ENCODE measurements around the gene STK33.

Gene STK33

GRCh38 chr11:8544807-8545206 lies 49.2 kb downstream of the STK33 start:
- Histone ChIP-seq H3K36me3 (no peaks in the 10 kb centered on the region), H3K4me3 (no peak overlapping the region), H3K27ac (no peak overlapping the region), H3K9me3 (no peaks in the 10 kb centered on the region), H3K27me3 (no peaks in the 10 kb centered on the region), H3K4me1 (no peaks in the 10 kb centered on the region)
- intact Hi-C loops (cut with DNase I; ENCODE audit: low total_unique reads): no loop called here
- DNase-seq: no peak
- no peak for TF ChIP-seq CTCF (IDR thresholded peaks at IDR 0.05)

- no peaks in the 10 kb centered on the region for H3K9me3 ChIP-seq
- no peaks in the 10 kb centered on the region for H3K27me3 ChIP-seq
- no peak for DNase-seq
- H3K27ac ChIP-seq: no peak overlapping the region
- intact Hi-C loops (cut with DNase I; ENCODE audit: low total_unique reads): no loop called here
- no peak for TF ChIP-seq CTCF (IDR thresholded peaks at IDR 0.05)
- H3K4me3 ChIP-seq: no peak overlapping the region
- no peaks in the 10 kb centered on the region for H3K4me1 ChIP-seq
- H3K36me3 ChIP-seq: no peaks in the 10 kb centered on the region
Measured at GRCh38 chr11:8543278-8543677, 50.8 kb downstream of the STK33 start.

- Histone ChIP-seq H3K27ac (no peak overlapping the region), H3K36me3 (no peaks in the 10 kb centered on the region), H3K4me3 (no peak overlapping the region), H3K27me3 (no peaks in the 10 kb centered on the region), H3K4me1 (no peaks in the 10 kb centered on the region), H3K9me3 (no peaks in the 10 kb centered on the region)
- intact Hi-C loops (cut with DNase I; ENCODE audit: low total_unique reads): no loop called here
- TF ChIP-seq CTCF (IDR thresholded peaks at IDR 0.05): no peak
- no peak for DNase-seq
Measured at GRCh38 chr11:8541448-8541847, 52.6 kb downstream of the STK33 start.

GRCh38 chr11:8533332-8533731 lies 60.7 kb downstream of the STK33 start:
- no peak for TF ChIP-seq CTCF (IDR thresholded peaks at IDR 0.05)
- Histone ChIP-seq H3K9me3 (no peaks in the 10 kb centered on the region), H3K4me1 (no peaks in the 10 kb centered on the region), H3K36me3 (no peaks in the 10 kb centered on the region), H3K27ac (no peak overlapping the region), H3K27me3 (peaks cover 0 to 2% of the 10 kb centered on the region in 2 donors), H3K4me3 (no peak overlapping the region)
- no peak for DNase-seq
- intact Hi-C loops (cut with DNase I; ENCODE audit: low total_unique reads): no loop called here

- no peak for DNase-seq
- intact Hi-C loops (cut with DNase I; ENCODE audit: low total_unique reads): no loop called here
- TF ChIP-seq CTCF (IDR thresholded peaks at IDR 0.05): no peak
Measured at GRCh38 chr11:8532475-8532874, 61.6 kb downstream of the STK33 start.

GRCh38 chr11:8531982-8532381 lies 62.0 kb downstream of the STK33 start:
- TF ChIP-seq CTCF (IDR thresholded peaks at IDR 0.05): no peak
- DNase-seq: no peak
- Histone ChIP-seq H3K9me3 (no peaks in the 10 kb centered on the region), H3K4me1 (no peaks in the 10 kb centered on the region), H3K27ac (no peak overlapping the region), H3K36me3 (no peaks in the 10 kb centered on the region), H3K27me3 (peaks cover 0 to 2% of the 10 kb centered on the region in 2 donors), H3K4me3 (no peak overlapping the region)
- intact Hi-C loops (cut with DNase I; ENCODE audit: low total_unique reads): no loop called here

More at GRCh38 chr11:8532475-8532874, 61.6 kb downstream of the STK33 start:
- Histone ChIP-seq H3K27ac (no peak overlapping the region), H3K36me3 (no peaks in the 10 kb centered on the region), H3K27me3 (peaks cover 0 to 2% of the 10 kb centered on the region in 2 donors), H3K4me3 (no peak overlapping the region), H3K4me1 (no peaks in the 10 kb centered on the region), H3K9me3 (no peaks in the 10 kb centered on the region)

Data from tibial artery (tissue), 4 donors.